ENCODE data around the gene STUM.

STUM gene

DNA sequence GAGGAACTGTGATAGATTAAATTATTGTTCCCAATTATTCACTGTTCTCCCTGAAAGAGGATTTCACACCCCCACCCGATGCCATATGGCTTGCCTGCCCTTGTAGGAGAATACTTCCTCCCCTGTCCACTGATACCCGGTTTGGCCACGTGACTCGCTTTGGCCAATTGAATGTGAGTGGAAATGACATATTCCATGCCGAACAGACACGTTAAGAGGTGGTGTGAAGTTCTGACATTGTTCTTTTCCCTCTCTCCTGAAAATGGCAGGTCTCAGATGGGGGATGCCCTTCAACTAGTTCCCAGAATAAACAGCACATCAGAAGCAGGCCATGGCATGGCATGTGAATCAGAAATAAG is 5.3 kb downstream of the STUM start:
- no peak overlapping the region for H3K4me2 ChIP-seq (ENCODE audit: low read depth, low read length, poor library complexity, severe bottlenecking)
- H3K9me2 ChIP-seq (replicated peaks; ENCODE audit: insufficient read depth, low read length): no peaks in the 10 kb centered on the region
- H4K20me1 ChIP-seq (ENCODE audit: low read depth, low read length): no peaks in the 10 kb centered on the region
- no peak overlapping the region for H3K27ac ChIP-seq (ENCODE audit: low read depth, low read length)
- H3K4me3 ChIP-seq (ENCODE audit: insufficient read depth, low read length, poor library complexity, severe bottlenecking): no peak overlapping the region
- H3F3A ChIP-seq (ENCODE audit: insufficient read depth): no peaks in the 10 kb centered on the region
- no peaks in the 10 kb centered on the region for H3K9me3 ChIP-seq (ENCODE audit: insufficient read depth, low read length)
- no peak overlapping the region for H3K9ac ChIP-seq (ENCODE audit: low read length)
- H3K27me3 ChIP-seq (ENCODE audit: low read length): no peaks in the 10 kb centered on the region; the same call in 1 of the 2 replicates
- H2AFZ ChIP-seq (ENCODE audit: low read depth, low read length, severe bottlenecking): no peak overlapping the region
- no peaks in the 10 kb centered on the region for H3K79me2 ChIP-seq (ENCODE audit: insufficient read depth, low read length)
- no peak for TF ChIP-seq EZH2phosphoT487 (conservative IDR thresholded peaks at IDR 0.05; ENCODE audit: low read length)
- TF ChIP-seq, protein P1, sequence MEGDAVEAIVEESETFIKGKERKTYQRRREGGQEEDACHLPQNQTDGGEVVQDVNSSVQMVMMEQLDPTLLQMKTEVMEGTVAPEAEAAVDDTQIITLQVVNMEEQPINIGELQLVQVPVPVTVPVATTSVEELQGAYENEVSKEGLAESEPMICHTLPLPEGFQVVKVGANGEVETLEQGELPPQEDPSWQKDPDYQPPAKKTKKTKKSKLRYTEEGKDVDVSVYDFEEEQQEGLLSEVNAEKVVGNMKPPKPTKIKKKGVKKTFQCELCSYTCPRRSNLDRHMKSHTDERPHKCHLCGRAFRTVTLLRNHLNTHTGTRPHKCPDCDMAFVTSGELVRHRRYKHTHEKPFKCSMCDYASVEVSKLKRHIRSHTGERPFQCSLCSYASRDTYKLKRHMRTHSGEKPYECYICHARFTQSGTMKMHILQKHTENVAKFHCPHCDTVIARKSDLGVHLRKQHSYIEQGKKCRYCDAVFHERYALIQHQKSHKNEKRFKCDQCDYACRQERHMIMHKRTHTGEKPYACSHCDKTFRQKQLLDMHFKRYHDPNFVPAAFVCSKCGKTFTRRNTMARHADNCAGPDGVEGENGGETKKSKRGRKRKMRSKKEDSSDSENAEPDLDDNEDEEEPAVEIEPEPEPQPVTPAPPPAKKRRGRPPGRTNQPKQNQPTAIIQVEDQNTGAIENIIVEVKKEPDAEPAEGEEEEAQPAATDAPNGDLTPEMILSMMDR (IDR thresholded peaks at IDR 0.05; ENCODE audit: insufficient read depth, low read length, poor library complexity, severe bottlenecking): no peak
- H3K36me3 ChIP-seq (ENCODE audit: low read length): no peaks in the 10 kb centered on the region

DNA sequence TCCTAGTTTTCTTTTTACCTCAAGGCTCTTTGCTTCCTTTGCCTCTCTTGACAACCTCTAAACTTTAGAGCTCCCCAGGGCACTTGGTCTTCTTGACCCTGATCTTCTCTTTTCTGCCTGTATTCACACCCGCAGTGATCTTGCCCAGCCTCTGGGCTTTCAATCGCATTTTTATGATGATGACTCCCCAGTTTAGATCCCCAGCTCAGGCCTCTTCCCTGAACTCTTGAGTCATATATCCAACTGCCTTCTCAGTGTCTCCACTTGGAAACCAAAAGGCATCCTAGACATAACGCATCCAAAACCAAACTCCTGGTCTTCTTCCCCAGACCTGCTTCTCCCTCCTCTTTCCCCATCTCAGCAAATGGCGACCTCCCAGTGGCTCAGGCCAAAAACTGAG is 6.5 kb downstream of the STUM start:
- TF ChIP-seq, protein P1 (IDR thresholded peaks at IDR 0.05; ENCODE audit: insufficient read depth, low read length, poor library complexity, severe bottlenecking): no peak
- no peak for TF ChIP-seq EZH2phosphoT487 (conservative IDR thresholded peaks at IDR 0.05; ENCODE audit: low read length)
- H3K36me3 ChIP-seq (ENCODE audit: low read length): no peaks in the 10 kb centered on the region
- H3K9me3 ChIP-seq (ENCODE audit: insufficient read depth, low read length): no peaks in the 10 kb centered on the region
- H3F3A ChIP-seq (ENCODE audit: insufficient read depth): no peaks in the 10 kb centered on the region
- H3K27me3 ChIP-seq (ENCODE audit: low read length): no peaks in the 10 kb centered on the region; the same call in 1 of the 2 replicates
- no peak overlapping the region for H2AFZ ChIP-seq (ENCODE audit: low read depth, low read length, severe bottlenecking)
- H3K9me2 ChIP-seq (replicated peaks; ENCODE audit: insufficient read depth, low read length): no peaks in the 10 kb centered on the region
- no peak overlapping the region for H3K9ac ChIP-seq (ENCODE audit: low read length)
- no peaks in the 10 kb centered on the region for H3K79me2 ChIP-seq (ENCODE audit: insufficient read depth, low read length)
- H4K20me1 ChIP-seq (ENCODE audit: low read depth, low read length): no peaks in the 10 kb centered on the region
- H3K4me3 ChIP-seq (ENCODE audit: insufficient read depth, low read length, poor library complexity, severe bottlenecking): no peak overlapping the region
- no peak overlapping the region for H3K4me2 ChIP-seq (ENCODE audit: low read depth, low read length, poor library complexity, severe bottlenecking)
- H3K27ac ChIP-seq (ENCODE audit: low read depth, low read length): no peak overlapping the region

DNA sequence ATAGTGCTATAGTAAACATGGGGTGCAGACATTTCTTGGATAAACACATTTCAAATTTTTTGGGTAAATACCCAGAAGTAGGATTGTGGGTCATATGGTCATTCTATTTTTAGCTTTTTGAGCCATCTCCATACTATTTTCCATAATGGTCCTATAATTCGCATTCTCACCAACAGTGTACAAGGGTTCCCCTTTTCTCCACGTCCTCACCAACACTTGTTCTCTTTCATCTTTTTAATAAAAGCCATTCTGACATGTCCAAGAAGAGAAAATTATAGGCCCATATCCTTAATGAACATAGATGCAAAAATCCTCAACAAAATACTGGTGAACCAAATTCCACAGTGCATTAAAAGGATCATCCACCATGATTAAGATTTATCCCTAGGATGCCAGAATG is 8.9 kb downstream of the STUM start:
- Histone ChIP-seq H3F3A (ENCODE audit: insufficient read depth) (no peaks in the 10 kb centered on the region), H3K9ac (ENCODE audit: low read length) (no peak overlapping the region), H4K20me1 (ENCODE audit: low read depth, low read length) (no peaks in the 10 kb centered on the region), H3K79me2 (ENCODE audit: insufficient read depth, low read length) (no peaks in the 10 kb centered on the region), H2AFZ (ENCODE audit: low read depth, low read length, severe bottlenecking) (no peak overlapping the region), H3K9me2 (replicated peaks; ENCODE audit: insufficient read depth, low read length) (no peaks in the 10 kb centered on the region), H3K36me3 (ENCODE audit: low read length) (no peaks in the 10 kb centered on the region), H3K9me3 (ENCODE audit: insufficient read depth, low read length) (no peaks in the 10 kb centered on the region), H3K4me3 (ENCODE audit: insufficient read depth, low read length, poor library complexity, severe bottlenecking) (no peak overlapping the region), H3K4me2 (ENCODE audit: low read depth, low read length, poor library complexity, severe bottlenecking) (no peak overlapping the region), H3K27me3 (ENCODE audit: low read length) (no peaks in the 10 kb centered on the region; the same call in 1 of the 2 replicates), H3K27ac (ENCODE audit: low read depth, low read length) (no peak overlapping the region)
- TF ChIP-seq, protein P1 (IDR thresholded peaks at IDR 0.05; ENCODE audit: insufficient read depth, low read length, poor library complexity, severe bottlenecking): no peak
- TF ChIP-seq EZH2phosphoT487 (conservative IDR thresholded peaks at IDR 0.05; ENCODE audit: low read length): no peak

Measured in SU-DHL-6 (cell line).